ENCODE measurements around the gene FAM3B. TPM values are rescaled to one million over a fixed set of nuclear protein-coding genes. Genes with fewer than 3 reads are reported as not detected.

Gene FAM3B
- total RNA-seq, 1 experiment from 2014 or later, result 0.71 TPM

- intact Hi-C loops (cut with micrococcal nuclease; ENCODE audit: unreplicated experiment), result no loop called here
- BruUV-seq (replicated peaks), result no TSS peak
- Mint-ChIP-seq H3K27me3 (ENCODE audit: unreplicated experiment) (peaks cover 24% of the 10 kb centered on the region), H3K4me3 (ENCODE audit: low read depth, unreplicated experiment) (no peak overlapping the region), H3K27ac (ENCODE audit: unreplicated experiment) (no peak overlapping the region), H3K4me1 (ENCODE audit: low read depth, unreplicated experiment) (no peaks in the 10 kb centered on the region), H3K9me3 (ENCODE audit: low read depth, unreplicated experiment) (no peaks in the 10 kb centered on the region), H3K36me3 (ENCODE audit: insufficient read depth, unreplicated experiment) (no peaks in the 10 kb centered on the region)
- no peak for TF ChIP-seq CTCF (IDR thresholded peaks at IDR 0.05; ENCODE audit: unreplicated experiment)
- CTCF ChIA-PET, result no interaction called here
- no peak for DNase-seq
Observed at GRCh38 chr21:41289431-41289830, 27.2 kb upstream of the FAM3B start.

- TF ChIP-seq CTCF (IDR thresholded peaks at IDR 0.05; ENCODE audit: unreplicated experiment), result no peak
- H3K4me3 Mint-ChIP-seq (ENCODE audit: low read depth, unreplicated experiment), result no peak overlapping the region
- BruUV-seq (replicated peaks), result no TSS peak
- intact Hi-C loops (cut with micrococcal nuclease; ENCODE audit: unreplicated experiment), result no loop called here
- H3K4me1 Mint-ChIP-seq (ENCODE audit: low read depth, unreplicated experiment), result no peaks in the 10 kb centered on the region
- peaks cover 24% of the 10 kb centered on the region for H3K27me3 Mint-ChIP-seq (ENCODE audit: unreplicated experiment)
- DNase-seq, result no peak
- CTCF ChIA-PET, result no interaction called here
- no peaks in the 10 kb centered on the region for H3K9me3 Mint-ChIP-seq (ENCODE audit: low read depth, unreplicated experiment)
- H3K36me3 Mint-ChIP-seq (ENCODE audit: insufficient read depth, unreplicated experiment), result no peaks in the 10 kb centered on the region
- H3K27ac Mint-ChIP-seq (ENCODE audit: unreplicated experiment), result no peak overlapping the region
Observed at GRCh38 chr21:41290106-41290799, 26.3 kb upstream of the FAM3B start.

GRCh38 chr21:41294548-41295231 lies 21.9 kb upstream of the FAM3B start:
- no peak overlapping the region for H3K27ac Mint-ChIP-seq (ENCODE audit: unreplicated experiment)
- H3K9me3 Mint-ChIP-seq (ENCODE audit: low read depth, unreplicated experiment), result no peaks in the 10 kb centered on the region
- no peaks in the 10 kb centered on the region for H3K4me1 Mint-ChIP-seq (ENCODE audit: low read depth, unreplicated experiment)
- no peak overlapping the region for H3K4me3 Mint-ChIP-seq (ENCODE audit: low read depth, unreplicated experiment)
- DNase-seq, result no peak
- intact Hi-C loops (cut with micrococcal nuclease; ENCODE audit: unreplicated experiment), result no loop called here
- H3K27me3 Mint-ChIP-seq (ENCODE audit: unreplicated experiment), result peaks cover 23% of the 10 kb centered on the region
- no peaks in the 10 kb centered on the region for H3K36me3 Mint-ChIP-seq (ENCODE audit: insufficient read depth, unreplicated experiment)
- CTCF ChIA-PET, result no interaction called here
- TF ChIP-seq CTCF (IDR thresholded peaks at IDR 0.05; ENCODE audit: unreplicated experiment), result no peak
- BruUV-seq (replicated peaks), result no TSS peak

GRCh38 chr21:41295721-41296254 lies 20.8 kb upstream of the FAM3B start:
- TF ChIP-seq CTCF (IDR thresholded peaks at IDR 0.05; ENCODE audit: unreplicated experiment), result no peak
- H3K36me3 Mint-ChIP-seq (ENCODE audit: insufficient read depth, unreplicated experiment), result no peaks in the 10 kb centered on the region
- no TSS peak for BruUV-seq (replicated peaks)
- CTCF ChIA-PET, result no interaction called here
- no peak for DNase-seq
- H3K4me3 Mint-ChIP-seq (ENCODE audit: low read depth, unreplicated experiment), result no peak overlapping the region
- no peak overlapping the region for H3K27ac Mint-ChIP-seq (ENCODE audit: unreplicated experiment)
- no peaks in the 10 kb centered on the region for H3K9me3 Mint-ChIP-seq (ENCODE audit: low read depth, unreplicated experiment)
- intact Hi-C loops (cut with micrococcal nuclease; ENCODE audit: unreplicated experiment), result no loop called here
- peaks cover 12% of the 10 kb centered on the region for H3K27me3 Mint-ChIP-seq (ENCODE audit: unreplicated experiment)
- H3K4me1 Mint-ChIP-seq (ENCODE audit: low read depth, unreplicated experiment), result no peaks in the 10 kb centered on the region
